HG02642 (cell line): ENCODE data around the gene TMEM203.

ENCODE experiments used
- ATAC-seq: cut with Tn5 transposase; IDR thresholded peaks from one replicate; pipeline ENCODE4 v1.9.1; 2021; ENCODE audit warnings: mild to moderate bottlenecking; ENCODE audit not compliant: unreplicated experiment, poor library complexity

Gene TMEM203

GRCh38 chr9:137183980-137184595 is 21.4 kb downstream of the TMEM203 start:
- ATAC-seq = no peak

DNA sequence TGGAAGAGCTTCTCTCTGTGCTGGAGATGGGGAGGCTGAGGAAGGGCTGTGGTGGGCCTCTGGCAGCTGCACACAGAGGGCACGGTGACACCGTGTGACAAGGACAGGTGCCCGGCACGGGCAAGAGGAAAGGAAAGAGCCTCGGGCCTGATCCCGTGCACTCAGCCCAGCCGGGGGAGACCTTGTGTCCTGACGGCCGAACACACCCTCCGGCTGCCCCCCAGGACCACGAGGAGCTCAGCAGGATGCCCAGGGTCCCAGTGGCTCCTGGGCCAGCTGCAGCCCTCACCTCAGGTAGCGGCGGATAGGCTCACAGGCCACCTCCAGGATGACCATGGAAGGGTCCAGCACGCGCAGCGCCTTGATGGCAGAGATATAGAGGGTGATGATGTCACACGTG is 22.6 kb downstream of the TMEM203 start:
- ATAC-seq = no peak

DNA sequence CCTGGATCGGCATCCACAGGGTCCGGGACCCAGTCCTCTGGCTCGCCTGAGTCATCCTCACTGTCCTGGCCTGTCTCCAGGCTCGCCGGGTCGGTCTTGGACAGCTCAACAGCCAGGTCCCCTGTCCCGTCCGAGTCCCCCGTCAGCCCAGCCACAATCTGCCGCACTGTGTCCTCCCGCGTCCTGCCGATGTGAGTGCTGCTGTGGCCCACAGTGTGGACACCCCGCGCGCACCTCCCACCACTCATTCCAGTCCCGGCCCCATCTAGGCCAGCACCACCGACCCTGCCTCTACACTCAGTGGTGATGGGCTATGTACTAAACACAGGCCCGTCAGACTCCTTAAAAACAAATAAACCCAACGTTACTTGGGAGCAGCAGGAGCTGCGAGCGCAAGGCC is 23.8 kb downstream of the TMEM203 start:
- no peak for ATAC-seq

GRCh38 chr9:137180491-137180890 is 25.0 kb downstream of the TMEM203 start:
- no peak for ATAC-seq

DNA sequence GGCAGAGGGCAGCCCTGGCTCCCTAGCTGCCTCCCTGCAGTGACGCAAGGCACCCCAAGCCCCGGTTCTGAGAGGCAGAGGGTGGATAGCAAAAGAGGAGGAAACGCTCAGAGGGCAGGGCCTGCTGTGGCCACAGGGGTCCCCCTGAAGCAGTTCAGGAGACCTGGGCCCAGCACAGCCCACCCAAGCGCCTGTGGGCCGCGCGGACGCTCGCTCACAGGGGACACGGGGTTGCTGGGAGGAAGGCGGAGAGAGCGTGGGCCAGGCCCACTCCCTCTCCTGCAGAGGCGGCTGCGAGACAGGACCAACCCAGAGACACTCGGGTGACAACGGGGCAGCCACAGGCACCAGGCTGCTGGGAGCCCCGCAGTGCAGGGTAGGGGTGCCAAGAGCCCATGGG is 25.7 kb downstream of the TMEM203 start:
- no peak for ATAC-seq

GRCh38 chr9:137178939-137179630 is 26.4 kb downstream of the TMEM203 start:
- no peak for ATAC-seq

DNA sequence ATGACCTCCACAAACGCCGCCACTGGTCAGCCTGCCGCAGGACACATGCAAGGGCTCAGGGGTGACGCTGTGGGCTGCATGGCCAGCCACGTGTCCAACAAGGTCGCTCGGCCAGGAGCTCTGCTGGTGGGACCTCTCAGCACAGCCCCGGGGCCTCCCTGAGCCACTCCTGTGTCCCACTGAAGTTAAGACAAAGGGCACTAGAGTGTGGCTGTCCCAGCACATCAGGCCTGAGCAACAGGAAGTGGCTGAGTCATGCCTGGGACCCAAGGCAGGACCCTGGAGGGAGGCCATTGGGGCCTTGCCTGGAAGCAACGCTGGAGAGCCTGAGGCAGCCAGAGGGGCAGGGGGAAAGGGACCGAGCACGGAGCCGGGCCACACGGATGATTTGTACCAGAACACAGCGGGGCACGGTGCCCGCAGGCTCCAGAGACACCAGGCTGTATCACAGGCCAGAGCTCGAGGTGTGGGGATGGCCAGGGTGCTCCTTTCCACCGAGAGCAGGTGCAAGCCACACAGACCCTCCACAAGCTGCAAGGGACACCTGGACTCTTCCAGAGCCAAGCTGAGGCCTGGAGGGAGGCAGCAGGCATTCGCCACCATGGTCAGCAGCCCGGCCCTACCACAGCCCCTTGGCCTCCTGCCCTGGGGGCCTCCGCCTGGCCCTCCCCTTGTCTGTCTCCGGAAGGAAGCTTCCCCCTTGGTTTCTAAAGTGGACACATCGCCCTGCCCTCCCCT is 27.1 kb downstream of the TMEM203 start:
- no peak for ATAC-seq

- ATAC-seq = no peak
These were observed 28.9 kb downstream of the TMEM203 start for GRCh38 chr9:137176302-137177182.

- no peak for ATAC-seq
These were observed 30.0 kb downstream of the TMEM203 start for GRCh38 chr9:137175345-137175961.

DNA sequence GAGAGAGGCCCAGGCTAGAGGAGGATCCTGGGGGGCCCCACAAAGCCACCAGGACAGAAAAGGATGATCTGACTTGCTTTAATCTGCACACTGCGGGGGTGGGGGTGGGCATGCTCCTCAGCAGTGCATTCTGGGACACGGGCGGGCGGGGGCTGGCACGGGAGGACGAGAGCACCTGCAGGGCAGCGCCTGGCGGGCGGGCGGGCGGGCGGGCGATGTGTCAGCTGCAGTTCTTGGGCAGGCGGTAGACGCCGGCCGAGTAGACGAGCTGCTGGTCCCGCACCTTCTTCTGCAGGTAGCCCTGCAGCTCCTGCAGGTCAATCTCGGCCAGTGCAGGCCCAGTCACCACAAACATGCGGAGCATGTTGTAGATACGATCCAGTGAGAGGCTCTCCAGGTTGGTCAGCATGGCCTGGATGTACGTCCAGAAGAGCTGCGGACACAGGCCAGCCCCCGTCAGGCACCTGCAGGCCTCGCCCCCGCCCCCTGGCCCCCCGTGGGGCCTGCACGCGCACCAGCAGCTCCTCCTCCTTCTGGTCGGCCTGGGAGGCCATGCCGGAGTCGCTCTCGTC is 30.6 kb downstream of the TMEM203 start:
- ATAC-seq = no peak

GRCh38 chr9:137173796-137174664 is 31.4 kb downstream of the TMEM203 start:
- no peak for ATAC-seq

DNA sequence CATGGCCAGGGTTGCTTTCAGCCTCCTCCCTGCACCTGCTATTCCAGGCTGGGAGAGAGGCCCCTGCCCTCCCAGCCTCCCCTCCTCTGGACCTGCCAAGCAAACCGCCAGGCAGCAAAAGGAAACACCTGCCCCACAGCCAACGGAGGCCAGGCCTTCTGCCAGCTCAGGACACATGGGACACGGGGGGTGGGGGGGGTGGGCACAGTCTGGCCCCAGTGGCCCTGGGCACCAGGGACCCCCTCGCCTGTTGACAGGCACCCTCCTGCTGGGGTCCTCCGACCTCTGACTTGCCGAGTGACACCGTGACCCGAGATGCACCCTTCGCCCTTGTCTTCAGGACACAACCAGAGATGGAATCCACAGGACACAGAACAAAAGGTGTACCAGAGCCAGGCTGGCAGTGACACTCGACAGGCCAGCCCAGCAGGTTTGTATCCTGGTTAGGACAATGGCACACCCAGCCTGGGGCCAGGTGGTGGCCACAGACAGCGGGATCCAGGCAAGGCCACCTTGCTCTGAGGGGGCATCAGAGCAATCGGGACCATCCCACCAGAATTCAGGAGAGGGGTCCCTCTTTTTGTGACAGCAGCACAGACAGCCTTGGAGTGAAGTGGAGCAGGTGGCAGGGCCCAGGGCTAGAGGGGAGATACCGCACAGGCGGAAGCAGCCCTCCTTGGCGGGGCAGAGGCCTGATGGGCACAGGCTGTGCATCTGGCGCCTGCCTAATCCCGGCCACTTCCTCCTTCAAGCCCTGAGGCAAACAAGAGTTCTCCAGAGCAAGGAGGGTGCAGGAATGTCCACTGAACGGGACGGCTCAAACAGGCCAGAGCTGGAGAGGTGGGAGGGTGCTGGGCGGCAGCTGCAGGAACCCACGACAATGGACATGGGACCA is 32.3 kb downstream of the TMEM203 start:
- ATAC-seq = no peak

GRCh38 chr9:137171149-137171900 is 34.1 kb downstream of the TMEM203 start:
- ATAC-seq = no peak

GRCh38 chr9:137170486-137171148 is 34.8 kb downstream of the TMEM203 start:
- ATAC-seq = no peak

DNA sequence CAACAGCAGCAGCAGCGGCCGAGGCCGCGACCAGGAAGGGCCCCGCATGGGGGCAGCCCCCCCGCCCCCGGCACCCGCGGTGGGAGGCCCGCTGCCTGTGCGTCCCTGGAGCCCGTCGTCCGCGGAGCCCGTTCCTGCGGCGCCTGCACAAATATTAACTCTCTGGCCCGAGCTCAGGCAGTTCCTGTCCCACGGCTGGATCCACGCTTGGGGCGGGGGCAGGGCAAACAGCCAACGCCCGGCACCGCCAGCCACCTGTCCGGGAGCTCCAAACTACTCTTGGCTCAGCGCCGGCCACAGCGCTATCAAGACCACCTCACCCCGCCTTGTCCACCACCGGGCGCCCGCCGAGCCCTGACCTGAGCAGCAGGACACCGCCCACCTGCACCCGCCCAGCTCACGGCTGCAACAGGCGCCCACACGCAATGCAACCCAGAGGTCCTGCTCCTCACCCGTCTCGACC is 35.5 kb downstream of the TMEM203 start, which contains the start of gene LRRC26:
Gene LRRC26, minus strand, starts transcription at position 156 of the 463 bp plus-strand sequence. Its CDS starts 108 bp downstream, at position 48.
- no peak for ATAC-seq
